Natural killer cell (primary cell): Measurements from ENCODE around the gene IL4R. TPM values are rescaled to one million over a fixed set of nuclear protein-coding genes. Genes with fewer than 3 reads are reported as not detected.

ENCODE experiments used
- ATAC-seq, 3 donors: fragments of 150-1000 bp in 2 of 3; fragments of 200-7000 bp in 1 of 3; cut with Tn5 transposase; 1 replicate in 1 of 3; 2 replicates in 2 of 3; pipeline ENCODE4 v1.10.0; 2021; ENCODE audit warnings: mild to moderate bottlenecking in 2 of 3, moderate library complexity in 2 of 3
- DNase-seq, 2 donors: peaks; one replicate each; pipeline versions ENCODE4 v3.0.0 to v3.0.0-alpha.2; 2013 to 2021; ENCODE audit warnings: mixed read lengths in 1 of 2
- H3K27ac ChIP-seq: one replicate; pipeline ENCODE4 v1.5.1; 2013; ENCODE audit warnings: mild to moderate bottlenecking, low read length
- H3K27me3 ChIP-seq: one replicate; pipeline ENCODE4 v1.6.1; 2013; ENCODE audit warnings: low read length; ENCODE audit not compliant: control insufficient read depth, insufficient read depth
- H3K36me3 ChIP-seq: one replicate; pipeline ENCODE4 v1.6.1; 2013; ENCODE audit warnings: low read length; ENCODE audit not compliant: control insufficient read depth, insufficient read depth
- H3K4me1 ChIP-seq: one replicate; pipeline ENCODE4 v1.6.1; 2013; ENCODE audit warnings: low read length; ENCODE audit not compliant: control insufficient read depth, insufficient read depth
- H3K4me3 ChIP-seq: one replicate; pipeline ENCODE4 v1.5.1; 2013; ENCODE audit warnings: low read length
- H3K9me3 ChIP-seq: one replicate; pipeline ENCODE4 v1.6.1; 2013; ENCODE audit warnings: low read length; ENCODE audit not compliant: control insufficient read depth, insufficient read depth
- H3K27ac Mint-ChIP-seq, 2 donors: one replicate each; pipeline ENCODE4 v1.8.0; 2022; ENCODE audit warnings: mild to moderate bottlenecking in 2 of 2, mixed read lengths in 2 of 2, moderate library complexity in 1 of 2
- H3K27me3 Mint-ChIP-seq, 2 donors: one replicate each; pipeline ENCODE4 v1.8.0; 2022; ENCODE audit warnings: low read depth in 2 of 2, mixed read lengths in 2 of 2
- H3K36me3 Mint-ChIP-seq: one replicate; pipeline ENCODE4 v1.8.0; 2022; ENCODE audit warnings: mixed read lengths
- H3K4me1 Mint-ChIP-seq, 2 donors: one replicate each; pipeline ENCODE4 v1.8.0; 2022; ENCODE audit warnings: mixed read lengths in 2 of 2
- H3K4me3 Mint-ChIP-seq: one replicate; pipeline ENCODE4 v1.8.0; 2022; ENCODE audit warnings: mild to moderate bottlenecking, moderate library complexity, mixed read lengths
- H3K9me3 Mint-ChIP-seq, 2 donors: one replicate each; pipeline ENCODE4 v1.8.0; 2022; ENCODE audit warnings: mixed read lengths in 2 of 2
- WGBS: methylation state at CpG from one replicate; pipeline ENCODE4 v1.1.7; 2013; ENCODE audit warnings: missing lambda C conversion rate; ENCODE audit not compliant: insufficient coverage; 5-methylcytosine and 5-hydroxymethylcytosine counted together
- intact Hi-C: fragments of 100-400 bp; cut with micrococcal nuclease; formaldehyde crosslinking; loops from one replicate; pipeline ENCODE4 v1.14.2; 2022
- total RNA-seq, 4 donors: library from RNA; stranded (reverse); fragments of 120-200 nt in 1 of 4; gene quantifications; one replicate each; pipeline versions ENCODE4 v1.2.3 to v1.2.4, GENCODE V29; 2013 to 2022
- TF ChIP-seq, protein P1 (sequence below): fragments of 200-600 bp; IDR thresholded peaks from one replicate; pipeline ENCODE4 v1.8.0; 2022; ENCODE audit warnings: antibody characterized with exemption

The IL4R gene
- total RNA-seq, result 10 to 100 TPM; 70.2 to 87.2 (median 86.0) TPM
- total RNA-seq (2013), result 166 TPM

DNA sequence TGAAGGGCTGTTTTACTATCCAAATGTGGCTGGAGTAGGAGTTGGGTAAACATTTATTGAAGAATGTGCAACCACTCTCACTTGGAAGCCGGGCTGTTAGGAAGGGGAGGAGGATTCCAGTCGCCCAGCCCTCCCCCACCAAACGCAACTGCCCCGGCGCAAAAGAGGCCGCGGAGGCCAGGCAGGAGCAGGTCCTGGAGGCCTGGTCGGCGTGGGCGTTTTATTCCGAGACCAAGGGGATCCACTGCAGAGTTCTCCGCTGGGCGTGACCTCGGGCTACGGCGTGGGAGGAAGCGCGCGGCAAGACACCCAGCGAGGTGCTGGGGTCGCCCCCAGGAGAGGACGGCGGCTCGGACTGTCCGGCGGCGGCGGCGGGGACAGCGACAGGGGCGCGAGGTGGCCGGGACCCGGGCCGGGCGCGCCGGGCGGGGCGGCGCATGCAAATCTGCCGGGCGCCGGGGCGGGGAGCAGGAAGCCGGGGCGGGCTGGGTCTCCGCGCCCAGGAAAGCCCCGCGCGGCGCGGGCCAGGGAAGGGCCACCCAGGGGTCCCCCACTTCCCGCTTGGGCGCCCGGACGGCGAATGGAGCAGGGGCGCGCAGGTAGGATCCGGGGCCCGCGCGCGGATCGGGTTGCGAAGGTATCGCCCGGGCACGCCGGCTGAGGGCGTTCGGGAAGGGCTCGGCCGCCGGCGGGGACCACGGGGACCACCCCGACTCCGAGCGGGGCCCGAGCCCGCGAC lies at the start of gene IL4R:
IL4R (plus strand) TSS at position 553 of the 739 bp plus-strand sequence. CDS start 26,230 bp downstream, outside the sequence.
- intact Hi-C loops, result loop anchor here (2.0 kb wide), 2 partner anchors 79 to 133 kb away; no protein-coding TSS in a partner anchor
- WGBS, result under 1% methylated on average over 83 of the region's 85 CpGs
- TF ChIP-seq, protein P1, sequence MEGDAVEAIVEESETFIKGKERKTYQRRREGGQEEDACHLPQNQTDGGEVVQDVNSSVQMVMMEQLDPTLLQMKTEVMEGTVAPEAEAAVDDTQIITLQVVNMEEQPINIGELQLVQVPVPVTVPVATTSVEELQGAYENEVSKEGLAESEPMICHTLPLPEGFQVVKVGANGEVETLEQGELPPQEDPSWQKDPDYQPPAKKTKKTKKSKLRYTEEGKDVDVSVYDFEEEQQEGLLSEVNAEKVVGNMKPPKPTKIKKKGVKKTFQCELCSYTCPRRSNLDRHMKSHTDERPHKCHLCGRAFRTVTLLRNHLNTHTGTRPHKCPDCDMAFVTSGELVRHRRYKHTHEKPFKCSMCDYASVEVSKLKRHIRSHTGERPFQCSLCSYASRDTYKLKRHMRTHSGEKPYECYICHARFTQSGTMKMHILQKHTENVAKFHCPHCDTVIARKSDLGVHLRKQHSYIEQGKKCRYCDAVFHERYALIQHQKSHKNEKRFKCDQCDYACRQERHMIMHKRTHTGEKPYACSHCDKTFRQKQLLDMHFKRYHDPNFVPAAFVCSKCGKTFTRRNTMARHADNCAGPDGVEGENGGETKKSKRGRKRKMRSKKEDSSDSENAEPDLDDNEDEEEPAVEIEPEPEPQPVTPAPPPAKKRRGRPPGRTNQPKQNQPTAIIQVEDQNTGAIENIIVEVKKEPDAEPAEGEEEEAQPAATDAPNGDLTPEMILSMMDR, result no peak
- H3K27me3 Mint-ChIP-seq, result no peaks in the 10 kb centered on the region
- peak within 1 kb of the TSS; percentile 89 to 91 for H3K27ac Mint-ChIP-seq
- H3K9me3 ChIP-seq, result no peaks in the 10 kb centered on the region
- peak within 1 kb of the TSS; percentile 72 for H3K4me3 ChIP-seq
- peaks cover 36 to 50% of the 10 kb centered on the region in 2 donors for H3K4me1 Mint-ChIP-seq
- ATAC-seq (peak; percentile 65 to 80 (median 79)), DNase-seq (peak; percentile 68 to 83)
- H3K27me3 ChIP-seq, result no peaks in the 10 kb centered on the region
- peak within 1 kb of the TSS; percentile 92 for H3K27ac ChIP-seq
- H3K4me3 Mint-ChIP-seq, result peak within 1 kb of the TSS; percentile 96
- H3K36me3 ChIP-seq, result no peaks in the 10 kb centered on the region
- no peaks in the 10 kb centered on the region for H3K9me3 Mint-ChIP-seq
- peaks cover 52% of the 10 kb centered on the region for H3K4me1 ChIP-seq
- no peaks in the 10 kb centered on the region for H3K36me3 Mint-ChIP-seq

DNA sequence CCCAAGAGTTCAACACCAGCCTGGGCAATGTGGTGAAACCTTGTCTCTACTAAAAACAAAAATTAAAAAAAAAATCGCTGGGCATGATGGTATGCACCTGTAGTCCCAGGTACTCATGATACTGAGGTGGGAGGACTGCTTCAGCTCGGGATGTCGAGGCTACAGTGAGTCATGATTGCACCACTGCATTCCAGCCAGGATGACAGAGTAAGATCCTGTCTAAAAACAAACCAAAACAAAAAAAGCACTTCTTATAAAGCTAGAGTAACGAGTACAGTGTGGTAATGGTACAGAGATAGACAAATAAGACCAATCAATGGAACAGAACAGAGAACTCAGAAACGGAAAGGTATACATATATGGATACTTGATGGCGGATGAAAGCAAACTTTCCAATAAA lies 49.6 kb upstream of the IL4R start:
- DNase-seq, result no peak
- Mint-ChIP-seq H3K9me3 (no peaks in the 10 kb centered on the region), H3K36me3 (no peaks in the 10 kb centered on the region), H3K27me3 (no peaks in the 10 kb centered on the region), H3K27ac (peak overlapping the region in 1 of 2 donors; percentile 55), H3K4me1 (peaks cover 27 to 38% of the 10 kb centered on the region in 2 donors), H3K4me3 (no peak overlapping the region)
- H3K36me3 ChIP-seq, result no peaks in the 10 kb centered on the region
- no peak overlapping the region for H3K4me3 ChIP-seq
- intact Hi-C loops, result no loop called here
- ATAC-seq, result no peak
- 87% methylated on average over 5 of the region's 6 CpGs for WGBS
- TF ChIP-seq, protein P1, result no peak
- H3K27ac ChIP-seq, result no peak overlapping the region
- no peaks in the 10 kb centered on the region for H3K27me3 ChIP-seq
- no peaks in the 10 kb centered on the region for H3K9me3 ChIP-seq
- peaks cover 13% of the 10 kb centered on the region for H3K4me1 ChIP-seq

DNA sequence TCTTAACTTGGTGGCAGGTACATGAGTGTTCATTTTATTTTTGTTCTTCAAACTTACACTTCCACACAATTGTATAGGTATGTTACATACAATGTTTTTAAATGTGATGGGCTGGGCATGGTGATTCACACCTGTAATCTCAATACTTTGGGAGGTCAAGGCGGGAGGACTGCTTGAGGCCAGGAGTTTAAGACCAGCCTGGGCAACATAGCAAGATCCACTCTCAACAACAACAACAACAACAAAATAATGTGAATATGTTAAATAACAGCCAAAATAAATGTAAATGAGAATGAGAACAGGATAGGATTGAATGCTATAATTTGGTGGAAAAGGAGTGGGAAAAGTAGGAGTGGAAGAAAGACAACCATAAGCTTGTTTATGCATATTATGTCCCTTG lies 47.8 kb upstream of the IL4R start:
- intact Hi-C loops, result no loop called here
- Histone ChIP-seq H3K4me1 (peaks cover 16% of the 10 kb centered on the region), H3K4me3 (no peak overlapping the region), H3K27ac (no peak overlapping the region), H3K27me3 (no peaks in the 10 kb centered on the region), H3K9me3 (no peaks in the 10 kb centered on the region), H3K36me3 (no peaks in the 10 kb centered on the region)
- DNase-seq, result no peak
- Mint-ChIP-seq H3K9me3 (no peaks in the 10 kb centered on the region), H3K27ac (peak overlapping the region; percentile 3 to 11), H3K4me1 (peaks cover 28 to 37% of the 10 kb centered on the region in 2 donors), H3K4me3 (peak overlapping the region; percentile 1), H3K36me3 (no peaks in the 10 kb centered on the region), H3K27me3 (no peaks in the 10 kb centered on the region)
- TF ChIP-seq, protein P1, result no peak
- WGBS, result no CpG with 5 or more reads among the region's 1 CpG
- ATAC-seq, result no peak
